ENCODE data around the gene TGFBR3. TPM values are rescaled to one million over a fixed set of nuclear protein-coding genes. Genes with fewer than 3 reads are reported as not detected.

Gene TGFBR3
- total and polyA plus RNA-seq, 2 of the 4 experiments (the other 2 are of a cell fraction) = 3.0 to 11.3 TPM

GRCh38 chr1:91704746-91705145, 181.2 kb downstream of the TGFBR3 start:
- Histone ChIP-seq H3K36me3 (ENCODE audit: control insufficient read depth, insufficient read depth, low read length) (peaks cover 18% of the 10 kb centered on the region), H2AK9ac (replicated peaks; ENCODE audit: low read depth, low read length, poor library complexity) (no peak overlapping the region)
- dilution Hi-C loops (cut with HindIII; ENCODE audit: low sequenced_read_pairs, unreplicated experiment) = no loop called here

More at GRCh38 chr1:91704746-91705145, 181.2 kb downstream of the TGFBR3 start:
- CTCF ChIA-PET = no interaction called here
- TF ChIP-seq BHLHE40 (IDR thresholded peaks at IDR 0.05; ENCODE audit: low read depth, low read length) (no peak), NFE2L2 (IDR thresholded peaks at IDR 0.05; ENCODE audit: low read depth, low read length) (no peak), POLR2A (IDR thresholded peaks at IDR 0.05; ENCODE audit: low read depth, low read length) (no peak), RFX5 (IDR thresholded peaks at IDR 0.05; ENCODE audit: low read depth, low read length) (no peak), FOS (IDR thresholded peaks at IDR 0.05; ENCODE audit: low read depth, low read length) (no peak), MAFK (IDR thresholded peaks at IDR 0.05; ENCODE audit: low read depth, low read length) (no peak), CHD1 (IDR thresholded peaks at IDR 0.05; ENCODE audit: low read depth, low read length) (no peak), RCOR1 (IDR thresholded peaks at IDR 0.05; ENCODE audit: insufficient replicate concordance, low read length) (no peak), RAD21 (IDR thresholded peaks at IDR 0.05; ENCODE audit: low read length) (no peak), USF2 (IDR thresholded peaks at IDR 0.05; ENCODE audit: low read depth, low read length) (no peak), SMC3 (IDR thresholded peaks at IDR 0.05; ENCODE audit: low read depth, low read length) (no peak), ELK1 (IDR thresholded peaks at IDR 0.05; ENCODE audit: borderline replicate concordance, low read depth, low read length) (no peak), CTCF (conservative IDR thresholded peaks at IDR 0.05; ENCODE audit: low read depth, low read length) (no peak), MXI1 (IDR thresholded peaks at IDR 0.05; ENCODE audit: borderline replicate concordance, low read depth, low read length) (no peak), CEBPB (IDR thresholded peaks at IDR 0.05; ENCODE audit: low read depth, low read length) (no peak), MAZ (IDR thresholded peaks at IDR 0.05; ENCODE audit: borderline replicate concordance, low read depth, low read length) (no peak)
- no peak overlapping the region for H4K8ac ChIP-seq (ENCODE audit: low read depth in 2 of 2, low read length in 2 of 2)
- DNase-seq (no peak), ATAC-seq (ENCODE audit: low read depth) (no peak)
- in situ Hi-C loops (cut with MboI; ENCODE audit: low sequenced_read_pairs) = no loop called here
- WGBS, 2 experiments (ENCODE audit: extremely low coverage in 2 of 2, insufficient read length in 1 of 2) = no CpG with 5 or more reads among the region's 1 CpG
- no peak overlapping the region for H3K9ac ChIP-seq (ENCODE audit: low read depth, low read length)
- no peak overlapping the region for H3K23ac ChIP-seq (ENCODE audit: low read depth, low read length)
- no peak overlapping the region for H4K5ac ChIP-seq (ENCODE audit: low read depth, low read length)
- no peaks in the 10 kb centered on the region for H3K9me1 ChIP-seq (ENCODE audit: insufficient read depth, low read length)
- no peak overlapping the region for H2BK5ac ChIP-seq (ENCODE audit: low read depth, low read length, poor library complexity, severe bottlenecking)
- POLR2A ChIA-PET (ENCODE audit: unreplicated experiment) = no interaction called here
- H3K4ac ChIP-seq (ENCODE audit: low read depth, low read length) = no peak overlapping the region
- no peaks in the 10 kb centered on the region; a peak in 1 of 4 replicates for H3K79me1 ChIP-seq (ENCODE audit: low read depth in 1 of 2, low read length in 2 of 2)
- no peak overlapping the region for H3K18ac ChIP-seq (ENCODE audit: low read depth, low read length)
- no peak overlapping the region for H2AFZ ChIP-seq (replicated peaks; ENCODE audit: low read length, poor library complexity)
- H2BK20ac ChIP-seq (ENCODE audit: low read depth, low read length) = no peak overlapping the region
- H4K91ac ChIP-seq (ENCODE audit: insufficient read depth, low read depth, low read length) = no peak overlapping the region
- peaks cover 11% of the 10 kb centered on the region for H3K4me1 ChIP-seq (ENCODE audit: control insufficient read depth, insufficient read depth, low read length)
- no peak overlapping the region for H2BK120ac ChIP-seq (ENCODE audit: low read depth, low read length)
- H3K27ac ChIP-seq (ENCODE audit: insufficient read depth, low read length) = no peak overlapping the region
- H4K20me1 ChIP-seq (ENCODE audit: insufficient read depth, low read length) = no peaks in the 10 kb centered on the region
- no peak overlapping the region for H3K4me3 ChIP-seq (ENCODE audit: insufficient read depth, low read depth, low read length)
- intact Hi-C loops (cut with micrococcal nuclease) = loop anchor here (5.0 kb wide), 1 partner anchor 192 kb away; no protein-coding TSS in a partner anchor
- no peaks in the 10 kb centered on the region for H3K9me3 ChIP-seq (ENCODE audit: control insufficient read depth, insufficient read depth, low read length)
- no TSS peak for BruUV-seq (replicated peaks)
- no peak overlapping the region for H3K56ac ChIP-seq (ENCODE audit: extremely low read depth, insufficient read depth, low read length)
- no peak overlapping the region for H3K4me2 ChIP-seq (ENCODE audit: low read depth, low read length)
- H2AK5ac ChIP-seq (ENCODE audit: low read depth, low read length) = no peak overlapping the region
- H3K27me3 ChIP-seq (ENCODE audit: control insufficient read depth, insufficient read depth, low read length) = no peaks in the 10 kb centered on the region
- no peak overlapping the region for H2BK15ac ChIP-seq (ENCODE audit: low read depth, low read length)
- no peak overlapping the region for H3K14ac ChIP-seq (replicated peaks; ENCODE audit: low read depth, low read length)
